Tibial nerve (tissue), 4 donors: ENCODE results near the gene LIMK1. TPM values are rescaled to one million over a fixed set of nuclear protein-coding genes. Genes with fewer than 3 reads are reported as not detected.

Source experiments
- DNase-seq, 2 donors: peaks; one replicate each; pipeline ENCODE4 v3.0.0-alpha.2; 2019; ENCODE audit warnings: low spot score in 2 of 2
- H3K27ac ChIP-seq, 4 donors: fragments of 200-600 bp; sonication (generic) in 3 of 4; one replicate each; pipeline ENCODE4 v1.5.1; 2017 to 2019; ENCODE audit warnings: mild to moderate bottlenecking in 1 of 4
- H3K27me3 ChIP-seq, 2 donors: fragments of 200-600 bp; sonication (generic) in 1 of 2; one replicate each; pipeline versions ENCODE4 v1.5.1 to v1.6.0; 2017 to 2019
- H3K36me3 ChIP-seq, 3 donors: fragments of 200-600 bp; sonication (generic); one replicate each; pipeline ENCODE4 v1.5.1; 2018 to 2019
- H3K4me1 ChIP-seq, 4 donors: fragments of 200-600 bp; sonication (generic) in 3 of 4; one replicate each; pipeline ENCODE4 v1.5.1; 2017 to 2019
- H3K4me3 ChIP-seq, 4 donors: fragments of 200-600 bp; sonication (generic) in 3 of 4; one replicate each; pipeline ENCODE4 v1.5.1; 2017 to 2019; ENCODE audit warnings: mild to moderate bottlenecking in 1 of 4, moderate library complexity in 1 of 4
- H3K9me3 ChIP-seq, 4 donors: fragments of 200-600 bp; sonication (generic) in 3 of 4; one replicate each; pipeline ENCODE4 v1.5.1; 2017 to 2019
- EP300 ChIP-seq, 2 donors: sonication (generic); formaldehyde crosslinking; IDR thresholded peaks; one replicate each; pipeline ENCODE4 v1.6.1; 2017; ENCODE audit warnings: antibody characterized with exemption in 2 of 2, mild to moderate bottlenecking in 1 of 2
- POLR2A ChIP-seq, 2 donors: fragments of 450-650 bp; IDR thresholded peaks; one replicate each; pipeline ENCODE4 v1.6.1; 2017; ENCODE audit warnings: antibody characterized with exemption in 2 of 2, mild to moderate bottlenecking in 2 of 2, moderate library complexity in 2 of 2
- WGBS, 2 donors: methylation state at CpG; one replicate each; pipeline ENCODE4 v1.1.5; 2018; 5-methylcytosine and 5-hydroxymethylcytosine counted together
- total RNA-seq, 4 donors: library from RNA; depleted of rRNA; stranded (reverse); fragments of >200 nt; gene quantifications; one replicate each; pipeline ENCODE4 v1.1.0, GENCODE V29; 2016
- TF ChIP-seq, protein P1 (sequence below), 5 experiments: fragments of 200-600 bp in 3 of 5; fragments of 450-650 bp in 2 of 5; sonication (generic) in 3 of 5; IDR thresholded peaks; one replicate each; pipeline ENCODE4 v1.5.1; 2016 to 2019; ENCODE audit warnings: antibody characterized with exemption in 5 of 5, mild to moderate bottlenecking in 3 of 5, moderate library complexity in 2 of 5

The LIMK1 gene
- total RNA-seq, 4 donors from 2014 or later: 14.4 to 30.3 (median 17.0) TPM

DNA sequence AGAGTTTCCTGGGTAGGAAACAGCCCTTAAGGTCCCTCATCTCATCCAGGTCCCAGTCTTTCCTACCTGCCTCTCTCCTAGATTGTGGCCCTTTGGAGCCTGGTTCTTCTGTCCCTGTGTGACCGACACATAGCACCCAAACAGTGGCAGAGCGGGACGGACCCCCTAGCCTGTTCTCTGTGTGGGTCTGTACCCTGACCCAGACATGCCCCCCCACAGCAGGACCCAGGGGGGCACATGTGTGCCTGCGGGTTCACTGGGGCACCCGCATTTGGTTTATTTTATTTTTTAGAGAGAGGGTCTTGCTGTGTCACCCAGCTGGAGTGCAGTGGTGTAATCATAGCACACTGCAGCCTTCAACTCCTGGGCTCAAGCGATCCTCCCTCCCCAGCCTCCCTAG is 11.5 kb downstream of the LIMK1 start:
- 90 to 92% methylated on average over 6 of the region's 6 CpGs for WGBS, 2 donors
- Histone ChIP-seq H3K9me3 (no peaks in the 10 kb centered on the region), H3K27me3 (no peaks in the 10 kb centered on the region), H3K27ac (peak overlapping the region in 3 of 4 donors; percentile 69 to 90 (median 78)), H3K36me3 (peaks cover 0 to 43% (median 0%) of the 10 kb centered on the region in 3 donors), H3K4me1 (peaks cover 0 to 37% (median 26%) of the 10 kb centered on the region in 4 donors), H3K4me3 (peak overlapping the region in 3 of 4 donors; percentile 23 to 56 (median 44))
- no peak for TF ChIP-seq EP300 (IDR thresholded peaks at IDR 0.05)
- no peak for TF ChIP-seq POLR2A (IDR thresholded peaks at IDR 0.05)
- TF ChIP-seq, protein P1, sequence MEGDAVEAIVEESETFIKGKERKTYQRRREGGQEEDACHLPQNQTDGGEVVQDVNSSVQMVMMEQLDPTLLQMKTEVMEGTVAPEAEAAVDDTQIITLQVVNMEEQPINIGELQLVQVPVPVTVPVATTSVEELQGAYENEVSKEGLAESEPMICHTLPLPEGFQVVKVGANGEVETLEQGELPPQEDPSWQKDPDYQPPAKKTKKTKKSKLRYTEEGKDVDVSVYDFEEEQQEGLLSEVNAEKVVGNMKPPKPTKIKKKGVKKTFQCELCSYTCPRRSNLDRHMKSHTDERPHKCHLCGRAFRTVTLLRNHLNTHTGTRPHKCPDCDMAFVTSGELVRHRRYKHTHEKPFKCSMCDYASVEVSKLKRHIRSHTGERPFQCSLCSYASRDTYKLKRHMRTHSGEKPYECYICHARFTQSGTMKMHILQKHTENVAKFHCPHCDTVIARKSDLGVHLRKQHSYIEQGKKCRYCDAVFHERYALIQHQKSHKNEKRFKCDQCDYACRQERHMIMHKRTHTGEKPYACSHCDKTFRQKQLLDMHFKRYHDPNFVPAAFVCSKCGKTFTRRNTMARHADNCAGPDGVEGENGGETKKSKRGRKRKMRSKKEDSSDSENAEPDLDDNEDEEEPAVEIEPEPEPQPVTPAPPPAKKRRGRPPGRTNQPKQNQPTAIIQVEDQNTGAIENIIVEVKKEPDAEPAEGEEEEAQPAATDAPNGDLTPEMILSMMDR (IDR thresholded peaks at IDR 0.05): no peak
- no peak for DNase-seq

DNA sequence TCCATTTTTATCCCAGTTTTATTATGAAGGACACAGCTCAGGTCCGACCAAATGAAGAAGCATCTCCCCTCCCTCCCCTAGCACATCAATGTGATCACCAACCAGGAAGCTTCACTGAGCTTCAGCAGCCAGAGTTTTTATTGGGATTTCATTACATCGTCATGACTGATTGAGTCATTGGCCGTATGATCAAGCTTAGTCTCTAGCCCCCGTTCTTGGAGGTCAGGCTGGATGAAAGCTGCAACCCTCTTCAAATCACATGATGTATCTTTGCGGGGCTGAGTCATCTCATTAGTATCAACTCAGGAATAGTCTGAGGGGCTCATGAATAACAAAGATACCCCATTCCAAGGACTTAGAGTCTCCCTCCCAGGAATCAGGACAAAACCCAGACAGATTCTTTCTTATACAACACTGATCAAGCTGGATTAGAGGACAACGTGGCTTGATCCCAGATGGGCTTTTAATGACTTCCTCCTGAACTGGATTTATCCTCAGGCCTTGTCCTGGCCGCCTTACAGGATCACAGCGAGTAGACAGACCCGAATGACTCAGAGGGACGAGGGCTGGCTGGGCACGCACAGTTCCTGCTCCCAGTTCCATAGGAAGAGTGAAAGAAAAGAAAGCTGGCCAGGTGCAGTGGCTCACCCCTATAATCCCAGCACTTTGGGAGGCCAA is 14.5 kb downstream of the LIMK1 start:
- H3K27ac ChIP-seq: peak overlapping the region in 3 of 4 donors; percentile 10 to 64 (median 15)
- TF ChIP-seq POLR2A (IDR thresholded peaks at IDR 0.05): no peak
- TF ChIP-seq, protein P1 (IDR thresholded peaks at IDR 0.05): no peak
- no peak for TF ChIP-seq EP300 (IDR thresholded peaks at IDR 0.05)
- no peaks in the 10 kb centered on the region for H3K9me3 ChIP-seq
- no peak for DNase-seq
- 75% methylated on average over 11 of the region's 11 CpGs for WGBS, 2 donors
- H3K4me1 ChIP-seq: peaks cover 0 to 31% (median 15%) of the 10 kb centered on the region in 4 donors
- H3K27me3 ChIP-seq: no peaks in the 10 kb centered on the region
- no peak overlapping the region for H3K4me3 ChIP-seq
- H3K36me3 ChIP-seq: peaks cover 0 to 64% (median 0%) of the 10 kb centered on the region in 3 donors

DNA sequence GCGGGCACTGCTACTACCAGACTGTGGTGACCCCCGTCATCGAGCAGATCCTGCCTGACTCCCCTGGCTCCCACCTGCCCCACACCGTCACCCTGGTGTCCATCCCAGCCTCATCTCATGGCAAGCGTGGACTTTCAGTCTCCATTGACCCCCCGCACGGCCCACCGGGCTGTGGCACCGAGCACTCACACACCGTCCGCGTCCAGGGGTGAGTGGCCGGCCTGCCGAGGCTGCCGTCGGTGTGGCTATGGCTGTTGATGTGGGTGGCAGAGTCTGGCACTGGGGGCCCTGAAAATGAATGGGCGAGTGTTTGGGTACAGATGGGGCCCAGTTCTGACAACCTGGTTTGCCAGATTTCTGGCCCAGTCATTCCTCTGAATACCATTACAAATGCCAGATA is 15.4 kb downstream of the LIMK1 start:
- Histone ChIP-seq H3K9me3 (no peaks in the 10 kb centered on the region), H3K4me3 (no peak overlapping the region), H3K4me1 (peaks cover 0 to 22% (median 6%) of the 10 kb centered on the region in 4 donors), H3K27ac (no peak overlapping the region), H3K36me3 (peaks cover 0 to 72% (median 0%) of the 10 kb centered on the region in 3 donors), H3K27me3 (no peaks in the 10 kb centered on the region)
- TF ChIP-seq, protein P1 (IDR thresholded peaks at IDR 0.05): no peak
- TF ChIP-seq EP300 (IDR thresholded peaks at IDR 0.05) (no peak), POLR2A (IDR thresholded peaks at IDR 0.05) (no peak)
- DNase-seq: no peak
- 93% methylated on average over 17 of the region's 17 CpGs for WGBS, 2 donors

DNA sequence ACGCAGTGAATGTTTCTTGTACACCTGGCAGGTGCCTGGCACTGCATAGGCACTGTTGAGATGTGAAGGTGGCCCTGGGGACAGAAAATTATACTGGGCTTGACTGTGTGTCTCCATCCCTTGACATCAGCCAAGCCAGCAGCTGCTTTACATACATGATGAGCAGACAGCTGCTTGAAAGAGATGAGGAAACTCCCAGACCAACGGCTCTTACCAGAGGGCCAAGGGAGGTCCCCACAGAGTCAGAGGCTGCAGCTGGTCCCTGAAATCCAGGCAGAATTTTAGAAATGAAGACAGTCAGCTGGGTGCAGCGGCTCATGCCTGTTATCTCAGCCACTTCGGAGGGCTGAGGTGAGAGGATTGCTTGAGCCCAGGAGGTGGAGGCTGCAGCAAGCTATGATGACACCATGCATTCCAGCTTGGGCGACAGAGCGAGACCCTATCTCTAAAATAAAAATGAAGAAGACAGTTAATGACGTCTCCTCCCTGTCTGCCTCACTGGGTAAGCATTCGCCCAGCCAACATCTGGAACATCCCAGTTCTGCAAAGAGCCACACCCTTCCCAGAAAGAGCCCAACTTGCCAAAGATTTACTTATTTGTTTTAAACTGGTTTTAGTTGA is 17.6 kb downstream of the LIMK1 start:
- no peak for DNase-seq
- Histone ChIP-seq H3K4me3 (no peak overlapping the region), H3K4me1 (peaks cover 0 to 6% (median 0%) of the 10 kb centered on the region in 4 donors), H3K36me3 (peaks cover 0 to 94% (median 0%) of the 10 kb centered on the region in 3 donors), H3K9me3 (no peaks in the 10 kb centered on the region), H3K27me3 (no peaks in the 10 kb centered on the region), H3K27ac (no peak overlapping the region)
- WGBS, 2 donors: 74 to 84% methylated on average over 8 of the region's 8 CpGs
- TF ChIP-seq POLR2A (IDR thresholded peaks at IDR 0.05) (no peak), EP300 (IDR thresholded peaks at IDR 0.05) (no peak)
- TF ChIP-seq, protein P1 (IDR thresholded peaks at IDR 0.05): no peak

DNA sequence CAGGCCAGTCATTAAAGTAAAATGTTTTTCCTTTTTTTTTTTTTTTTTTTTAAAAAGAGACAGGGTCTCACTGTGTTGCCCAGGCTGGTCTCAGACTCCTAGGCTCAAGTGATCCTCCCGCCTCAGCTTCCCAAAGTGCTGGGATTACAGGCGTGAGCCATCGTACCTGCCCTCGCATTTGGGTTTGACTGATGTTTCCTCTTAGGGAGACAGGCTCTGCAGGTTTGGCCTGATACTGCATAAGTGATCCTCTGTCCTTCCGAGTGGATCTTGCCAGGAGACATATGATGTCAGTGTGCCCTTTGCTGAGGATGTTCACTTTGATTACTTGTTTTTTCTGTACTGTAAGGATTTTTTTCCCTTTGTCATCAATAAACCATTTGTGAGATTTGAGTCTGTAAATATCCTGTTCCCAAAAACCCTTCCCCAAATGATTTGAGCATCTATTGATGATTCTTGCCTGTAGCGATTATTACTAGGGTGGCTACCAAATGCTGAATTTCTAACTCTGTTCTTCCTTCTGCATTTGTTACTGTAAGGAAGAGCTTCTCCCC is 19.7 kb downstream of the LIMK1 start:
- no peaks in the 10 kb centered on the region for H3K27me3 ChIP-seq
- DNase-seq: no peak
- H3K27ac ChIP-seq: no peak overlapping the region
- H3K4me3 ChIP-seq: no peak overlapping the region
- H3K36me3 ChIP-seq: peaks cover 0 to 95% (median 0%) of the 10 kb centered on the region in 3 donors
- TF ChIP-seq POLR2A (IDR thresholded peaks at IDR 0.05) (no peak), EP300 (IDR thresholded peaks at IDR 0.05) (no peak)
- TF ChIP-seq, protein P1 (IDR thresholded peaks at IDR 0.05): no peak
- H3K9me3 ChIP-seq: no peaks in the 10 kb centered on the region
- WGBS, 2 donors: 83 to 93% methylated on average over 6 of the region's 6 CpGs
- peaks cover 0 to 6% (median 0%) of the 10 kb centered on the region in 4 donors for H3K4me1 ChIP-seq
